ENCODE results near the gene SLC46A3. TPM values are rescaled to one million over a fixed set of nuclear protein-coding genes. Genes with fewer than 3 reads are reported as not detected.

SLC46A3 gene
- total RNA-seq, 6 experiments from 2014 or later = 2.2 to 4.3 (median 2.8) TPM

- Mint-ChIP-seq H3K36me3 (ENCODE audit: low read depth) (peaks cover 12% of the 10 kb centered on the region), H3K27me3 (ENCODE audit: insufficient read depth) (peaks cover 3% of the 10 kb centered on the region; the same call in 1 of the 2 replicates), H3K4me3 (no peak overlapping the region), H3K9me3 (no peaks in the 10 kb centered on the region), H3K4me1 (ENCODE audit: low read depth) (no peaks in the 10 kb centered on the region), H3K27ac (no peak overlapping the region)
- no peak for DNase-seq
- no peak for TF ChIP-seq CTCF (IDR thresholded peaks at IDR 0.05)
Observed at GRCh38 chr13:28680541-28680940, 38.2 kb downstream of the SLC46A3 start.

GRCh38 chr13:28679628-28680027 lies 39.1 kb downstream of the SLC46A3 start:
- peak; percentile 75 for TF ChIP-seq CTCF (IDR thresholded peaks at IDR 0.05)
- no peaks in the 10 kb centered on the region for H3K9me3 Mint-ChIP-seq
- H3K4me1 Mint-ChIP-seq (ENCODE audit: low read depth) = no peaks in the 10 kb centered on the region
- no peak for DNase-seq
- no peak overlapping the region for H3K4me3 Mint-ChIP-seq
- H3K27me3 Mint-ChIP-seq (ENCODE audit: insufficient read depth) = peaks cover 3% of the 10 kb centered on the region; the same call in 1 of the 2 replicates
- H3K36me3 Mint-ChIP-seq (ENCODE audit: low read depth) = peaks cover 16% of the 10 kb centered on the region
- no peak overlapping the region for H3K27ac Mint-ChIP-seq

GRCh38 chr13:28678809-28679208 lies 40.0 kb downstream of the SLC46A3 start:
- TF ChIP-seq CTCF (IDR thresholded peaks at IDR 0.05) = peak; percentile 41

GRCh38 chr13:28671126-28671792 lies 47.5 kb downstream of the SLC46A3 start:
- Mint-ChIP-seq H3K27me3 (ENCODE audit: insufficient read depth) (peaks cover 3% of the 10 kb centered on the region; the same call in 1 of the 2 replicates), H3K36me3 (ENCODE audit: low read depth) (peaks cover 56% of the 10 kb centered on the region), H3K9me3 (no peaks in the 10 kb centered on the region), H3K4me1 (ENCODE audit: low read depth) (no peaks in the 10 kb centered on the region), H3K4me3 (no peak overlapping the region), H3K27ac (no peak overlapping the region)
- TF ChIP-seq CTCF (IDR thresholded peaks at IDR 0.05) = no peak
- DNase-seq = no peak

More at GRCh38 chr13:28678809-28679208, 40.0 kb downstream of the SLC46A3 start:
- H3K27me3 Mint-ChIP-seq (ENCODE audit: insufficient read depth) = peaks cover 3% of the 10 kb centered on the region; the same call in 1 of the 2 replicates
- H3K4me1 Mint-ChIP-seq (ENCODE audit: low read depth) = no peaks in the 10 kb centered on the region
- H3K4me3 Mint-ChIP-seq = no peak overlapping the region
- H3K36me3 Mint-ChIP-seq (ENCODE audit: low read depth) = peaks cover 21% of the 10 kb centered on the region
- H3K27ac Mint-ChIP-seq = no peak overlapping the region
- H3K9me3 Mint-ChIP-seq = no peaks in the 10 kb centered on the region
- no peak for DNase-seq

GRCh38 chr13:28666897-28667488 lies 51.8 kb downstream of the SLC46A3 start:
- no peaks in the 10 kb centered on the region for H3K27me3 Mint-ChIP-seq (ENCODE audit: insufficient read depth)
- no peak overlapping the region for H3K4me3 Mint-ChIP-seq
- TF ChIP-seq CTCF (IDR thresholded peaks at IDR 0.05) = no peak
- peaks cover 8% of the 10 kb centered on the region for H3K4me1 Mint-ChIP-seq (ENCODE audit: low read depth)
- no peak for DNase-seq
- H3K9me3 Mint-ChIP-seq = no peaks in the 10 kb centered on the region
- H3K36me3 Mint-ChIP-seq (ENCODE audit: low read depth) = peaks cover 72% of the 10 kb centered on the region
- no peak overlapping the region for H3K27ac Mint-ChIP-seq

All from HFFc6 (cell line).